Neural progenitor cell (in vitro differentiated cells): ENCODE data around the gene PAPPA2.

ENCODE experiments used
- CTCF ChIP-seq: fragments of 200-600 bp; sonication (generic); IDR thresholded peaks from 2 replicates; pipeline ENCODE4 v1.5.1; 2017; ENCODE audit warnings: antibody characterized with exemption, mild to moderate bottlenecking
- EZH2 ChIP-seq: fragments of 200-600 bp; sonication (generic); IDR thresholded peaks from 2 replicates; pipeline ENCODE4 v1.6.1; 2017; ENCODE audit warnings: antibody characterized with exemption, mild to moderate bottlenecking, moderate library complexity

- TF ChIP-seq CTCF, result no peak
- TF ChIP-seq EZH2, result no peak
These were observed 326.7 kb downstream of the PAPPA2 start for GRCh38 chr1:176789571-176790090.
